Measurements from ENCODE around the gene TAF8.
"Not testable (repeated sequence)": the region's sequence is repeated elsewhere in the genome, so short reads cannot be mapped to it uniquely, and the experiment has no call there.

Gene TAF8, protein sequence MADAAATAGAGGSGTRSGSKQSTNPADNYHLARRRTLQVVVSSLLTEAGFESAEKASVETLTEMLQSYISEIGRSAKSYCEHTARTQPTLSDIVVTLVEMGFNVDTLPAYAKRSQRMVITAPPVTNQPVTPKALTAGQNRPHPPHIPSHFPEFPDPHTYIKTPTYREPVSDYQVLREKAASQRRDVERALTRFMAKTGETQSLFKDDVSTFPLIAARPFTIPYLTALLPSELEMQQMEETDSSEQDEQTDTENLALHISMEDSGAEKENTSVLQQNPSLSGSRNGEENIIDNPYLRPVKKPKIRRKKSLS

GRCh38 chr6:42050297-42051267, at the start of gene TAF8:
Gene TAF8, plus strand, starts transcription at chr6:42050524. Its CDS starts 18 bp downstream, at chr6:42050542.
- DNase-seq (ENCODE audit: low read depth): peak; percentile 78

GRCh38 chr6:42001506-42001905, 48.8 kb upstream of the TAF8 start:
- no peak for DNase-seq (ENCODE audit: low read depth)

GRCh38 chr6:42003658-42004057, 46.7 kb upstream of the TAF8 start:
- not testable (repeated sequence) for DNase-seq (ENCODE audit: low read depth)

DNA sequence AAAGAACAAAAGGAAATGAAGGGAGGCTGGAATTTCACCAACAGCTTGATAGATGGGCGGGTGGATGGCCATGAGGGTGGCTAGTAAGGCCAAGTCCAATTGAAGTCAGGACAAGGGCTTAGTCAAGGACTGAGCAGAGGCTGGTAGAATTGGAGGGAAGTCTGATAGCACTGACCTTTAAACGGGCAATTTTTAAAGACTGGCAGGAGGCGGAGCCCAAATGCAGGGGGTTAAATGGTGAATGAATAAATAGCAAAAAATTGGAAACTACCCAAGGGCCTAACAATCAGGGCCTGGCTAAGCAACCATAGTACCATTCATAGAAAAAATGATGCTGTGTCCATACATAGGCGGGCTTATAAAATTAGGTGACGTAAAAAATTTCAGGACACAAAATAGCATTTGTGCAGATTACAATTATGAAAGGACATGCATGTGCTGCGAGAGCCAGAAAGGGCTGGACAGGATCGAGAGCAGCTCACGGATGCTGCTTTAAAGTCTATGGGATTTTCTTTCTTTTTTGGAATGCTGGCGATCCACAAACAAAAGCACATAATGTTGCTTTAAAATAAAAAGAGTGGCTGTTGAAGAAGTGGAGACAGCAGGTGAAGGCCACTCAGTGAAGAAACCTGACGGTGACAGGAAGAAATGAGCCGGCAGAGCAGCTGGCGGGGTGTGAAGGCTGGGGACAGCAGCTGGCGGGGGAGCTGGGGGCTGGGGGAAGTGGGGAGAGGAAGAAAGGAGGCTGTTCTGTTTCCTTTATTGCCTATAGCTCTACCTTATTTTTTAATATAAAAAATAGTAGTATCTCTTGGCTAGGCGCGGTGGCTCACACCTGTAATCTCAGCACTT, 42.8 kb upstream of the TAF8 start:
- DNase-seq (ENCODE audit: low read depth): peak; percentile 28

DNA sequence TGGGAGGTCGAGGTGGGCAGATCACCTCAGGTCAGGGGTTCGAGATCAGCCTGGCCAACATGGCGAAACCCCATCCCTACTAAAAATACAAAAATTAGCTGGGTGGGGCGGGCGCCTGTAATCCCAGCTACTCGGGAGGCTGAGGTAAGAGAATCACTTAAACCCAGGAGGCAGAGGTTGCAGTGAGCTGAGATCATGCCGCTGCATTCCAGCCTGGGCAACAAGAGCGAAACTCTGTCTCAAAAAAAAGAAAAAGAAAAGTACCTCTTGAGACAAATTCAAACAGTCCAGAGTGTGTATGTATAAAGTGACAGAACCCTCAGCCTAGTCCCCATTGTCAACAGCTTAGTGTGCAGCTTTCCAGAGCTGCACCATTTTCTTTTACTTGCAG, 42.2 kb upstream of the TAF8 start:
- not testable (repeated sequence) for DNase-seq (ENCODE audit: low read depth)

DNA sequence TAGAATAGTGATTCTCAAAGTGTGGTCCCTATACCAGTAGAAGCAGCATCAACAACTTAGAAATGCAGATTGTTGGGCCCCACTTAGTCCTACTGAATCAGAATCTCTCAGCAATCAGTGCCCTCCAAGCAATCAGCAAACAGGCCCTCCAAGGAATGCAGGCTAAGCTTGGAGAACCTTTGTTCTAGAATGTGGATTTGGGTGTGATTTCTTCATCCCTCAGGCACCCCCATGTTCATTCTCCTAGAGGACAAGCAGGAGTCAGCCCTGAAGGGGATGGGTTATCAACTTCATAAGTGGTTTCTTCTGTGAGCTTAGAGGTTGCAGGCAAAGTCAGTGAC, 40.5 kb upstream of the TAF8 start:
- no peak for DNase-seq (ENCODE audit: low read depth)

DNA sequence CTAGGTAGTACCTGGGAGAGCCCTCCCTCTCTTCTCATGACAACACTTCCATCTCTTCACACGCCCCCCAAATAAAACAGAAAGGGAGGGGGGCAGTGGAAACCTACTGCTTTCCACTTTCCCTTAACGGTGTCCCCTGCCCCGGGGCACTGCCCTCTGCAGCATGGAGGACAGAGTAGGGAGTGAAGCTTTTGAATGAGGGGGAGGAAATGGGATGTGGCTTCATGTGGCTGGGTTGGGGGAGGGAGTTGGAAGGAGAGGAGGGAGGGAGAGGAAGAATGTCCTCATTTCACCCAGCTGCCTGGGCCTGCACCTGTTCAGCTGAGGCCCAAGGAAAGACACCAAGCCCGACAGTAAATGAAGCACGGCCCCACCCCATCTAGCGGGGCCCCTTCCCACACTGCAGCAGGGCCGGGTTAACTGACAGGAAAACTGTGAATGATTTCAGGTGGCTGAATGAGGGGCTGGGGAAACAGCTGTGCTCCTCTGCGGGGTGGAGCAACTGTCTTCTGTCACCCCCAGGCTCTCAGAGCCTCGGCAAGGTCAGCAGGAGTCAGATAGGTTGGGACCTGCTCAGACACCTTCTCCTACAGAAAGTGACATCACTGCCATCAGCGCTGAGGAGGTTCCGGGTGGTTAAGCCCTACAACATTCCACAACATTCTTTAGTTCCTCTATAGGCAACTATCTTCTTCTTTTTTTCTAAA, 40.0 kb upstream of the TAF8 start:
- no peak for DNase-seq (ENCODE audit: low read depth)

DNA sequence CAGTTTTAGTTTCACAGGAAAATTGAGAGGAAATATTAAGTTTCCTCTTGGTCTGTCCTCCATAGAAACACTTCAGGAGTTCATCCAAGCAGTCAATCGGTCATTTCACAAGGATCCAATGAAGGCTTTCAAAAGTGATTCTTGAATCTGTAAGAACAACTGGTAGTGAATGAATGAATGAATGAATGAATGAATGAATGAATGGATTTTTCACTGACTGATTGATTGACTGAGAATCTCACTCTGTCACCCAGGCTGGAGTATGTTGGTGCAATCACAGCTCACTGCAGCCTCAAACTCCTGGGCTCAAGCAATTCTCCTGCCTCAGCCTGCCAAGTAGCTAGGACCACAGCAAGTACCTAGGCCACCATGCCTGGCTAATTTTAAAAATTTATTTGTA, 39.4 kb upstream of the TAF8 start:
- no peak for DNase-seq (ENCODE audit: low read depth)

DNA sequence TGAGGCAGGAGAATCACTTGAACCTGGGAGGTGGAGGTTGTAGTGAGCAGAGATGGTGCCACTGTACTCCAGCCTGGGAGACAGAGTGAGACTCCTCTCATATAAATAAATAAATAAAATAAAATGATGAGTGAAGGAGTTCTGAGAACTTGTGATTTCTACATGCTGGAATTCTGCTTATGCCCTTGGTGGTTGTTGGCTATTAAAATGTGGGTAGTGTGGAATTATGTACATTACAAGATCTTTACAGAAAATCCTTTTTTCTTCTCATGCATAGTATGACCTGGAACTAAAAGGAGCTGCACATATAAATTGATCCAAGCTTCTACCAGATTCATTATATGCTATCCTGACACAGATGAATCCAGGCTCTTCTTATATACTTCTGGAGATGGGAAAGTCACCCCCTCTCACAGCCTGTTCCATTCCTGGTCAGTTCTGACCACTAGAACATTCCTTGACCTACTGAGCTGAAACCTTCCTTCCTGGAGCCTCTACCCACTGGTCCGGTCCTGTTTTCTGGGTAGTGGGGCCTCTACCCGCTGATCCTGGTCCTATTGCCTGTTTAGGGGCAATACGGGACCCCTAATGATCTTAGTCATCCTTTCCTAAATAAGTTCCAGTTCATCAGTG, 37.7 kb upstream of the TAF8 start:
- DNase-seq (ENCODE audit: low read depth): no peak

- no peak for DNase-seq (ENCODE audit: low read depth)
Observed at GRCh38 chr6:42013134-42013516, 37.2 kb upstream of the TAF8 start.

DNA sequence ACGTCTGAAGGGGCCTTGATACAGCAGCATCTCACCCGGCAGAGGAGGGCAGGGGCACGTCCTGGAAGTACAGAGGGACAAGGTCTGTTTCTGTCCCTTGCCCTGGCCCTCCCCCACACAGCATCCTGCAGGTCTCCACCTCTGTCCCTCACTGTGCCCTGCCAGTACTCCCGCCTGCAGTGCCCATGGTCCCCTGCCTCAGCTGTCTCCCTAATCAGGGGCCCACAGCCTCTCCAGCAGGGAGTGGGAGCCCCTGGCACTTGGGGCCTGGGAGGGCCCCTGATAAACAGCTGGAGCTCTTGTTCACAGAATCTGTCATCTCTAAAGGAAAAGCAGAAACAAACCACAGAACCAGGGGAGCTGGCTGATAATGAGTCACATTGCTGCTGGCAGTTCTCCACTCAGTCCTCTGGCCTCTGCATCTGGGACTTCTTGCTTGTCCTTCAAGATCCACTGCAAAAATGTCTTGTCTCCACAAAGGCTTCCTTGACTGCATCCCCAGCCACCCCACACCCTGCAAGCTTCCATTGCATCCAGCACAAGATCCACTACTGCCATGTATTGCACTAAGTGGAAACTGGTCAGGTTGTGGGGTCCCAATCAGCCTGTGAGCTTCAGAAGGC, 33.2 kb upstream of the TAF8 start:
- DNase-seq (ENCODE audit: low read depth): no peak

DNA sequence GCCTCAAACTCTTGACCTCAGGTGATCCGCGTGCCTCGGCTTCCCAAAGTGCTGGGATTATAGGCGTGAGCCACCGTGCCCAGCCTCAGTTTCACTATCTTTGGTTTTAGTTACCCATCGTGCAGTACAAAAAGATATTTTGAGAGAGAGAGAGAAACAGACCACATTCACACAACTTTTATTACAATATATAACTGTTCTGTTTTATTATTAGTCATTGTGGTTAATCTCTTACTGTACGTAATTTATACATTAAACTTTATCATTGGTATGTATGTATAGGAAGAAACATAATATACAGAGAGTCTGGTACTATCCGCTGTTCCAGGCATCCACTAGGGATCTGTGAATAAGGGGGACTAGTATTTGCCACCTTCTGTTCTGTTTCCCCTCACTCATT, 29.4 kb upstream of the TAF8 start:
- no peak for DNase-seq (ENCODE audit: low read depth)

- DNase-seq (ENCODE audit: low read depth): peak; percentile 35
Observed at GRCh38 chr6:42021847-42022754, 28.2 kb upstream of the TAF8 start.

DNA sequence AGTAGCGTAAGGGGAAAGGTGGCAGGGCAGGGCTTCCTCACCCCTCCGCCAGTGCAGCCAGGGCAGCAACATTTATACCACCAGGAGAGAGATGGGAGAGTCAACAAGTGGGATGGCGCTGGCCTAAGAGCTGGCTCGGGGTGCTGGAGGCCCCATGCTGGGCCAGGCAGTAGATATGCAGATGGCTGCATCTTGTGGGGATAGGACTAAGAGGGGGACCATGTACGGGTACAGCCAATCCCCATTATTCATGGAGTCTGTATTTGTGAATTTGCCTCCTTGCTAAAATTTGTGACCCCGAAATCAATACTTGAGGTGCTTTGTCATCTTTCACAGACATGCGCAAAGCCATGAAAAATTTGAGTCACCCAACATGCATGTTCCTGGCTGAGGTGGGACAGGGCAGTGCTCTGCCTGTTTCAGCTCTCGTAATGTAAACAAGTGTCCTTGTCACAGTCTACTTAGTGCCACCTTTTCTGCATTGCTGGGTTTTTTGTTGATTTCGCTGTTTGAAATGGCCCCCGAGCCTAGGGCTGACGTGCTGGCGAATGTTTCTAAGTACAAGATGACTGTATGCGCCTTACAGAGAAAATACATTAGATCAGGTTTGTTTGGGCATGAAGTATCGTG, 27.5 kb upstream of the TAF8 start:
- no peak for DNase-seq (ENCODE audit: low read depth)

DNA sequence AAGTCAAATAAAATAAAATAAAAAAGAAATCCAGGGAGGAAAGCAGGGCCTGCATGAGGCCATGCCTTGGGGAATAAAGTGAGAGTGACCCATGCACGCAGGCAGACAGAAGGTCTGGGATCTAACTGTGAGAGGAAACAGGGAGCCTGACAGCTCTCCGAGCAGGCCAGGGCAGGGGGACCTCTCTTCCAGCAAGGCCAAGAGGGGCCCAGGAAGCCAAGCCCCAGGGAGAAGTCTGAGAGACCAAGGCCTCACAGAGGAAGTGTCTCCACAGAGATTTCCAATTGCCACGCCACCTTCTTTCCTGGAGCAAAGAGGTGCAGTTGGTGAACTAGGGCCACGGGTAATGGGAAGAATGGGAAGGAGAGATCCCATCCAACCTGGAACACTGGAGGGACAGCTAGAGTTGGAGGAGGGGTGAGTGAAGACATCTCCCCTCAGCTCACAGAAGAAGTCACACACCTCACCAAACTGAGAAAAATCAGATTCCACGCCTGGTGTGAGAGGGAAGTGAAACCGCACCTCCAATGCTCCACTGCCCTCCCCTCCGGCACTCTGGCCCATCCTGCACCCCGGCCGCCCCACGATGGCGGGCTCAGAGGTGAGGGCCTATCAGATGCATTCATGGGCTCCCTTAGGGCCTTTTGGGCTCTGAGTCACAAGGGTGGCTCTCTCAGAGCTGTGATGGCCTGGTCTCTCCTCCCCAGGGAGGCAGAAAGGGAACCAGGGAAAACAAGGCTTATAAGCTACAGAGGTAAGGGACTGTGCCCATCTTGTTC, 25.1 kb upstream of the TAF8 start:
- DNase-seq (ENCODE audit: low read depth): no peak

- no peak for DNase-seq (ENCODE audit: low read depth)
Observed at GRCh38 chr6:42025845-42026243, 24.5 kb upstream of the TAF8 start.

- no peak for DNase-seq (ENCODE audit: low read depth)
Observed at GRCh38 chr6:42026540-42026939, 23.8 kb upstream of the TAF8 start.
